ENCODE results near the gene CPE. TPM values are rescaled to one million over a fixed set of nuclear protein-coding genes. Genes with fewer than 3 reads are reported as not detected.

CPE gene
- total RNA-seq, 1 donor from 2014 or later, result 93.8 TPM

DNA sequence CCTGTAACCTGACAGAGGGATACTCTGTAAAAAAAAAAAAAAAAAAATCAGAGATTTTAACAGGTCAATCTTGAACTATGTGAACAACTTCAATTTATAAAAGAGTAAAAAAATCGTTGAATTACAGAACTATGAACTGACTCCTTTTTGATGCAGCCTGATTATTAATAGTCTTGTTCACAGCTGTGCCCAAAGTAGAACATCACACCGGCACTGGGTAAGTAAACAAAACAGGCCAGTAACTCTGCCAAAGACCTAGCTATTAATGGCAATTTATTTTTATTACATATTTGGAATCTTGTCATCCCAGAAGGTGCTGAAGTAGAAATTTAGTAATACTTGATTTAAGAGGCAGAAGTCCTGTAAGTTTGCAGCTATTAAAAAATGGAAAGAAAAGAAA, 31.4 kb downstream of the CPE start:
- H3K27me3 Mint-ChIP-seq (ENCODE audit: low read depth), result no peaks in the 10 kb centered on the region
- TF ChIP-seq, protein P1, sequence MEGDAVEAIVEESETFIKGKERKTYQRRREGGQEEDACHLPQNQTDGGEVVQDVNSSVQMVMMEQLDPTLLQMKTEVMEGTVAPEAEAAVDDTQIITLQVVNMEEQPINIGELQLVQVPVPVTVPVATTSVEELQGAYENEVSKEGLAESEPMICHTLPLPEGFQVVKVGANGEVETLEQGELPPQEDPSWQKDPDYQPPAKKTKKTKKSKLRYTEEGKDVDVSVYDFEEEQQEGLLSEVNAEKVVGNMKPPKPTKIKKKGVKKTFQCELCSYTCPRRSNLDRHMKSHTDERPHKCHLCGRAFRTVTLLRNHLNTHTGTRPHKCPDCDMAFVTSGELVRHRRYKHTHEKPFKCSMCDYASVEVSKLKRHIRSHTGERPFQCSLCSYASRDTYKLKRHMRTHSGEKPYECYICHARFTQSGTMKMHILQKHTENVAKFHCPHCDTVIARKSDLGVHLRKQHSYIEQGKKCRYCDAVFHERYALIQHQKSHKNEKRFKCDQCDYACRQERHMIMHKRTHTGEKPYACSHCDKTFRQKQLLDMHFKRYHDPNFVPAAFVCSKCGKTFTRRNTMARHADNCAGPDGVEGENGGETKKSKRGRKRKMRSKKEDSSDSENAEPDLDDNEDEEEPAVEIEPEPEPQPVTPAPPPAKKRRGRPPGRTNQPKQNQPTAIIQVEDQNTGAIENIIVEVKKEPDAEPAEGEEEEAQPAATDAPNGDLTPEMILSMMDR (IDR thresholded peaks at IDR 0.05; ENCODE audit: unreplicated experiment), result no peak
- no peaks in the 10 kb centered on the region for H3K36me3 Mint-ChIP-seq
- no peaks in the 10 kb centered on the region for H3K4me1 Mint-ChIP-seq
- H3K4me3 Mint-ChIP-seq, result no peak overlapping the region
- H3K27ac Mint-ChIP-seq, result no peak overlapping the region
- DNase-seq (ENCODE audit: low spot score in 2 of 2, unreplicated experiment in 2 of 2), result no peak
- H3K9me3 Mint-ChIP-seq, result peaks cover 7% of the 10 kb centered on the region

DNA sequence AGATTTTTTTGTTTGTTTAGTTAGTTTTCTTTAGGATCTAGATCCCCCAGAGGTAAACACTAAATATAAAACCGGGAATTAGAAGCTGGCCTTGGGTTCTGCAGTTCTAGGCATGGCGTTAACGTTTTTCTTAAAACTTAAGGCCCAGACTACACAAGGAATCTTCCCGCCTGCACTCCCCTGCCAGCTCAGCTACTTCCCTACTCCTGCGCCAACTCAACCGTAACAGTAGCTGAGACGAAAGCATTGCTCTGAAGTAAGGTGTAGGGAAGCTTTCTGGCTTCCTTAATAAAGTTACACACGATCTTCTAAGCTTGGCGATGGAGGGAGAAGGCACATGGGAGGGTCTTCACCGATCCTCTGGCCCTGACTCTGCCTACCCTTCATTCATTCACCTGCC, 37.1 kb downstream of the CPE start:
- TF ChIP-seq, protein P1 (IDR thresholded peaks at IDR 0.05; ENCODE audit: unreplicated experiment), result no peak
- H3K4me1 Mint-ChIP-seq, result peaks cover 20% of the 10 kb centered on the region

DNA sequence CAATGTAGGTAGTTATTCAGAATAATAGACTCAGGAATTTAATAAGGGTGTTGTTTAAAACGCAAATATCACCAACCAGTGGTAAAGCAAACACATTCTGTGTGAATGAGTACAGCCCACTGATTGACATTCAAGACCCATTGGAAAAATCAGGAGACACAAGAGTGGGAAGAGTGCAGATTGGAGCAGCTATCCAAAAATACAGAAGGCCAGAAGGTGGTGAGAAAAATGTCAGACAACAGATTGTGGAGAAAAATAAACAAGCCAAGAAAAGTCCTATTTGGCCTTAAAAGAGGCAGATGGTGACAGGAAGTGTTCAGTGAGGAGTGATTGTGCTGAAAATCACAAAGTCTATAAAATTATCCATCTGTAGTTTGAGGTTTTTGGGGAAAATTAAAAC, 39.3 kb downstream of the CPE start:
- Mint-ChIP-seq H3K27me3 (ENCODE audit: low read depth) (no peaks in the 10 kb centered on the region), H3K4me1 (peaks cover 20% of the 10 kb centered on the region), H3K27ac (peak overlapping the region; percentile 55), H3K4me3 (no peak overlapping the region), H3K36me3 (peaks cover 2% of the 10 kb centered on the region), H3K9me3 (no peaks in the 10 kb centered on the region)
- TF ChIP-seq, protein P1 (IDR thresholded peaks at IDR 0.05; ENCODE audit: unreplicated experiment), result no peak
- no peak for DNase-seq (ENCODE audit: low spot score in 2 of 2, unreplicated experiment in 2 of 2)

More for the DNA sequence above, 37.1 kb downstream of the CPE start:
- no peak for DNase-seq (ENCODE audit: low spot score in 2 of 2, unreplicated experiment in 2 of 2)
- Mint-ChIP-seq H3K27ac (no peak overlapping the region), H3K4me3 (no peak overlapping the region), H3K36me3 (peaks cover 2% of the 10 kb centered on the region), H3K9me3 (no peaks in the 10 kb centered on the region), H3K27me3 (ENCODE audit: low read depth) (no peaks in the 10 kb centered on the region)

DNA sequence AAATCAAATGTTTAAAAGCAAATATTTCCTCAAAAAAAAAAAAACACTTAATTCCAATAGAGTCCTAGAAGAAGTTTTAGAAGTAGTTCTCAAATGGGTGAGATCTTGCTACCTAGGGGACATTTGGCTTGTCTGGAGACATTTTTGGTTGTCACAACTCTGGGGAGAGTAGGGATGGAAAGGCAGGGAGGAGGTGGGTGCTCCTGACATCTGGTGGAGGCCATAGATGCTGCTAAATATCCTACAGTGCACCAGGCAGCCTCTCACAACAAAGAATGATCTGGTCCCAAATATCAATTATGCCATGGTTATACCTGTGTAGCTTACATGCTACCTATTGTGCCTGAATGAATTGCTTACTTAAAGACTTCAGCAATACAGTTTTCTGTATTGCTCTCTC, 46.8 kb downstream of the CPE start:
- no peaks in the 10 kb centered on the region for H3K4me1 Mint-ChIP-seq
- DNase-seq (ENCODE audit: low spot score in 2 of 2, unreplicated experiment in 2 of 2), result no peak
- H3K27ac Mint-ChIP-seq, result no peak overlapping the region
- H3K4me3 Mint-ChIP-seq, result no peak overlapping the region
- peaks cover 17% of the 10 kb centered on the region for H3K9me3 Mint-ChIP-seq
- no peaks in the 10 kb centered on the region for H3K27me3 Mint-ChIP-seq (ENCODE audit: low read depth)
- peaks cover 10% of the 10 kb centered on the region for H3K36me3 Mint-ChIP-seq
- TF ChIP-seq, protein P1 (IDR thresholded peaks at IDR 0.05; ENCODE audit: unreplicated experiment), result no peak

DNA sequence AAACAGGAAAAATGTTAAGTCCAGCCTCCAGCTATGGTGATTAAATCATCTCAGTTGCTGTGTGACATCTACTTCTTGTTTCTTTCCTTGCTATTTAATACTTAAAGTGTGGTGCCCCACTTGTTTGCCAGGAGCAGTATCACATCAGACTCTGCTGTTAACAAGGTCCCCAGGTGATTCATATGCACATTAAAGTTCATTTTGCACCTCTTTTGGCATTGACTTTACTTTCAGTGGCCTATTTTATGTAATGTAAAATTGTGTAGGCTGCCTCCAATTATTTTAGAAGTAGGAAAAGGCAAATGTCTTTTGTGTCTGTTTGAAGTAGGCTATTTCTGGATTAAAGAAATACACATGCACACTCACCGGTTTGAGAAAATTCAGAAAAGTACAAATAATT, 47.5 kb downstream of the CPE start:
- Mint-ChIP-seq H3K27ac (no peak overlapping the region), H3K4me3 (no peak overlapping the region), H3K36me3 (peaks cover 10% of the 10 kb centered on the region), H3K4me1 (peaks cover 2% of the 10 kb centered on the region), H3K27me3 (ENCODE audit: low read depth) (no peaks in the 10 kb centered on the region), H3K9me3 (peaks cover 17% of the 10 kb centered on the region)
- DNase-seq (ENCODE audit: low spot score in 2 of 2, unreplicated experiment in 2 of 2), result no peak
- TF ChIP-seq, protein P1 (IDR thresholded peaks at IDR 0.05; ENCODE audit: unreplicated experiment), result no peak

DNA sequence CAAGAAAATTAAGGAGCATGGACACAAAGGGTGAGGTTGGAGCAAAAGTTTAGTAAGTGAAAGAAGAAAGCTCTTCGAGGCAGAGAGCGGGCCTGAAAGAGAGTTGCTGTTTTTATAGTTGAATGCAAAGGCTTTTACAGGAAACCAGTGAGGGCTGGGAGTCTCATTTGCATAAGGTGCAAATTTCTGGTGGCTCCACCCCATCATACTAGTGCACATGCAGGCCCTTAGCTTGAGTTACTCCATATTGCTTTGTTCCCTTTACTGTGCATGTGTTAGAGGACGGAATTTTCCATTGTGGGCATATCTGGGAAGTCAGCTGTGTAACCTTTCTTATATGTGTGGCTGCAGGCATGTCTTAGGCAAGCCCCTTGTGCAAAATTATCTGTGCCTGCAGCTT, 48.0 kb downstream of the CPE start:
- no peak overlapping the region for H3K4me3 Mint-ChIP-seq

More for the DNA sequence above, 48.0 kb downstream of the CPE start:
- Mint-ChIP-seq H3K27ac (no peak overlapping the region), H3K27me3 (ENCODE audit: low read depth) (no peaks in the 10 kb centered on the region), H3K36me3 (peaks cover 10% of the 10 kb centered on the region), H3K9me3 (peaks cover 17% of the 10 kb centered on the region), H3K4me1 (peaks cover 6% of the 10 kb centered on the region)
- TF ChIP-seq, protein P1 (IDR thresholded peaks at IDR 0.05; ENCODE audit: unreplicated experiment), result no peak
- DNase-seq (ENCODE audit: low spot score in 2 of 2, unreplicated experiment in 2 of 2), result no peak

Data from mesothelial cell of epicardium (in vitro differentiated cells).